GM23248 (cell line): ENCODE data around the gene CPLX1. TPM values are rescaled to one million over a fixed set of nuclear protein-coding genes. Genes with fewer than 3 reads are reported as not detected.

Experiments used
- DNase-seq: peaks from one replicate; pipeline ENCODE4 v3.0.0-alpha.2; 2015
- H2AFZ ChIP-seq: fragments of 200-600 bp; sonication (generic); 2 replicates; pipeline ENCODE4 v1.6.1; 2016; ENCODE audit warnings: antibody characterized with exemption
- H3F3A ChIP-seq: fragments of 200-600 bp; sonication (generic); 2 replicates; pipeline ENCODE4 v1.6.1; 2016; ENCODE audit warnings: mild to moderate bottlenecking, antibody characterized with exemption, mixed run types; ENCODE audit not compliant: insufficient read depth
- H3K27ac ChIP-seq: fragments of 200-600 bp; sonication (generic); 2 replicates; pipeline ENCODE4 v1.5.1; 2016; ENCODE audit warnings: mild to moderate bottlenecking
- H3K27me3 ChIP-seq: fragments of 200-600 bp; sonication (generic); replicated peaks from 2 replicates; pipeline ENCODE4 v1.6.1; 2016; ENCODE audit warnings: mild to moderate bottlenecking; ENCODE audit not compliant: insufficient read depth
- H3K36me3 ChIP-seq: fragments of 200-600 bp; sonication (generic); 2 replicates; pipeline ENCODE4 v1.6.1; 2016; ENCODE audit warnings: low read depth, mild to moderate bottlenecking
- H3K4me1 ChIP-seq: fragments of 200-600 bp; sonication (generic); 2 replicates; pipeline ENCODE4 v1.6.1; 2016; ENCODE audit warnings: mild to moderate bottlenecking; ENCODE audit not compliant: insufficient read depth
- H3K4me2 ChIP-seq: fragments of 200-600 bp; sonication (generic); one replicate; pipeline ENCODE4 v1.6.1; 2016; ENCODE audit warnings: mild to moderate bottlenecking; ENCODE audit not compliant: unreplicated experiment
- H3K4me3 ChIP-seq: fragments of 200-600 bp; sonication (generic); 2 replicates; pipeline ENCODE4 v1.5.1; 2016; ENCODE audit warnings: mild to moderate bottlenecking
- H3K79me2 ChIP-seq: fragments of 200-600 bp; sonication (generic); 2 replicates; pipeline ENCODE4 v1.6.1; 2016; ENCODE audit warnings: mild to moderate bottlenecking; ENCODE audit not compliant: insufficient read depth
- H3K9ac ChIP-seq: fragments of 200-600 bp; sonication (generic); 2 replicates; pipeline ENCODE4 v1.6.1; 2016; ENCODE audit warnings: mild to moderate bottlenecking
- H3K9me2 ChIP-seq: fragments of 200-600 bp; sonication (generic); 2 replicates; pipeline ENCODE4 v1.6.1; 2016; ENCODE audit warnings: mixed run types, mild to moderate bottlenecking, moderate library complexity; ENCODE audit not compliant: insufficient read depth
- H3K9me3 ChIP-seq: fragments of 200-600 bp; sonication (generic); one replicate; pipeline ENCODE4 v1.6.1; 2017; ENCODE audit warnings: low read depth
- H4K20me1 ChIP-seq: fragments of 200-600 bp; sonication (generic); 2 replicates; pipeline ENCODE4 v1.6.0; 2016; ENCODE audit not compliant: insufficient read depth
- EZH2 ChIP-seq: fragments of 200-600 bp; sonication (generic); IDR thresholded peaks from 2 replicates; pipeline ENCODE4 v1.6.1; 2018; ENCODE audit warnings: antibody characterized with exemption, mild to moderate bottlenecking; ENCODE audit not compliant: insufficient read depth, poor library complexity, severe bottlenecking
- EZH2phosphoT487 ChIP-seq: fragments of 200-600 bp; sonication (generic); IDR thresholded peaks from 2 replicates; pipeline ENCODE4 v1.6.1; 2018; ENCODE audit warnings: antibody characterized with exemption, moderate library complexity, mild to moderate bottlenecking, low read depth; ENCODE audit not compliant: insufficient read depth
- WGBS, 2 experiments: methylation state at CpG; one replicate each; pipeline ENCODE4 v1.1.6; 2015 to 2017; ENCODE audit warnings: low lambda C conversion rate in 2 of 2, low coverage in 1 of 2; ENCODE audit errors: missing lambda C conversion rate in 2 of 2; 5-methylcytosine and 5-hydroxymethylcytosine counted together
- in situ Hi-C: fragments of 300-500 bp; cut with MboI; formaldehyde crosslinking; loops from 2 replicates; pipeline ENCODE4 v1.15.0; 2020
- polyA plus RNA-seq: library from polyadenylated mRNA; unstranded; fragments of >200 nt; fragmentation: Nextera tagmentation; extraction: Ambion mirVana; gene quantifications from 2 replicates; pipeline ENCODE4 v1.2.1, GENCODE V29; 2016
- total RNA-seq: library from RNA; depleted of rRNA; stranded (reverse); fragments of >200 nt; shearing (Covaris generic); gene quantifications from 2 replicates; pipeline ENCODE4 v1.2.3, GENCODE V29; 2014

CPLX1 gene
- total and polyA plus RNA-seq, 2 experiments from 2014 or later, result not detected

GRCh38 chr4:864456-865120, 38.7 kb upstream of the CPLX1 start:
- Histone ChIP-seq H3K9ac (no peak overlapping the region), H3K4me1 (no peaks in the 10 kb centered on the region), H3K27ac (no peak overlapping the region), H3K27me3 (no peaks in the 10 kb centered on the region), H3K4me3 (no peak overlapping the region), H2AFZ (no peak overlapping the region), H3K36me3 (peaks cover 8% of the 10 kb centered on the region; the same call in 1 of the 2 replicates), H3F3A (no peaks in the 10 kb centered on the region), H3K9me2 (no peaks in the 10 kb centered on the region), H3K4me2 (no peak overlapping the region), H4K20me1 (no peaks in the 10 kb centered on the region), H3K9me3 (no peaks in the 10 kb centered on the region), H3K79me2 (no peaks in the 10 kb centered on the region)
- in situ Hi-C loops, result no loop called here
- DNase-seq, result no peak
- WGBS, 2 experiments, result 97 to 98% methylated on average over 40 to 41 of the region's 42 CpGs
- no peak for TF ChIP-seq EZH2phosphoT487
- no peak for TF ChIP-seq EZH2

- no peaks in the 10 kb centered on the region for H3K79me2 ChIP-seq
- no peaks in the 10 kb centered on the region for H4K20me1 ChIP-seq
- H3K4me3 ChIP-seq, result no peak overlapping the region
- in situ Hi-C loops, result no loop called here
- peaks cover 21% of the 10 kb centered on the region for H3K36me3 ChIP-seq
- DNase-seq, result no peak
- no peak overlapping the region for H3K9ac ChIP-seq
- no peaks in the 10 kb centered on the region for H3K9me3 ChIP-seq
- TF ChIP-seq EZH2 (no peak), EZH2phosphoT487 (no peak)
- no peaks in the 10 kb centered on the region for H3F3A ChIP-seq
- H3K27ac ChIP-seq, result no peak overlapping the region
- no peaks in the 10 kb centered on the region for H3K9me2 ChIP-seq
- H2AFZ ChIP-seq, result no peak overlapping the region
- H3K27me3 ChIP-seq, result no peaks in the 10 kb centered on the region
- 95% methylated on average over 21 of the region's 21 CpGs for WGBS, 2 experiments
- H3K4me2 ChIP-seq, result no peak overlapping the region
- no peaks in the 10 kb centered on the region for H3K4me1 ChIP-seq
These were observed 34.6 kb upstream of the CPLX1 start for GRCh38 chr4:860561-860960.

- peaks cover 21% of the 10 kb centered on the region for H3K36me3 ChIP-seq
- H3F3A ChIP-seq, result no peaks in the 10 kb centered on the region
- H3K27ac ChIP-seq, result no peak overlapping the region
- no peak for DNase-seq
- H3K4me3 ChIP-seq, result no peak overlapping the region
- H3K9me3 ChIP-seq, result no peaks in the 10 kb centered on the region
- 89 to 93% methylated on average over 13 of the region's 13 CpGs for WGBS, 2 experiments
- no peaks in the 10 kb centered on the region for H3K79me2 ChIP-seq
- no peak overlapping the region for H2AFZ ChIP-seq
- in situ Hi-C loops, result no loop called here
- no peak overlapping the region for H3K9ac ChIP-seq
- H4K20me1 ChIP-seq, result no peaks in the 10 kb centered on the region
- TF ChIP-seq EZH2phosphoT487 (no peak), EZH2 (no peak)
- no peak overlapping the region for H3K4me2 ChIP-seq
- no peaks in the 10 kb centered on the region for H3K4me1 ChIP-seq
- H3K9me2 ChIP-seq, result no peaks in the 10 kb centered on the region
- H3K27me3 ChIP-seq, result no peaks in the 10 kb centered on the region
These were observed 33.6 kb upstream of the CPLX1 start for GRCh38 chr4:859496-859895.

GRCh38 chr4:858831-859451, 33.0 kb upstream of the CPLX1 start:
- Histone ChIP-seq H3K9ac (no peak overlapping the region), H3K79me2 (no peaks in the 10 kb centered on the region), H3K4me3 (no peak overlapping the region), H3K9me3 (no peaks in the 10 kb centered on the region), H3K27me3 (no peaks in the 10 kb centered on the region), H3K27ac (no peak overlapping the region), H2AFZ (no peak overlapping the region), H4K20me1 (no peaks in the 10 kb centered on the region), H3K36me3 (peaks cover 21% of the 10 kb centered on the region), H3K4me1 (no peaks in the 10 kb centered on the region), H3F3A (no peaks in the 10 kb centered on the region), H3K9me2 (no peaks in the 10 kb centered on the region), H3K4me2 (no peak overlapping the region)
- in situ Hi-C loops, result no loop called here
- DNase-seq, result no peak
- 92 to 95% methylated on average over 30 to 31 of the region's 31 CpGs for WGBS, 2 experiments
- TF ChIP-seq EZH2 (no peak), EZH2phosphoT487 (no peak)
